ENCODE results near the gene DCPS.
"Not testable (repeated sequence)": the region's sequence is repeated elsewhere in the genome, so short reads cannot be mapped to it uniquely, and the experiment has no call there.

DCPS gene, protein sequence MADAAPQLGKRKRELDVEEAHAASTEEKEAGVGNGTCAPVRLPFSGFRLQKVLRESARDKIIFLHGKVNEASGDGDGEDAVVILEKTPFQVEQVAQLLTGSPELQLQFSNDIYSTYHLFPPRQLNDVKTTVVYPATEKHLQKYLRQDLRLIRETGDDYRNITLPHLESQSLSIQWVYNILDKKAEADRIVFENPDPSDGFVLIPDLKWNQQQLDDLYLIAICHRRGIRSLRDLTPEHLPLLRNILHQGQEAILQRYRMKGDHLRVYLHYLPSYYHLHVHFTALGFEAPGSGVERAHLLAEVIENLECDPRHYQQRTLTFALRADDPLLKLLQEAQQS

DNA sequence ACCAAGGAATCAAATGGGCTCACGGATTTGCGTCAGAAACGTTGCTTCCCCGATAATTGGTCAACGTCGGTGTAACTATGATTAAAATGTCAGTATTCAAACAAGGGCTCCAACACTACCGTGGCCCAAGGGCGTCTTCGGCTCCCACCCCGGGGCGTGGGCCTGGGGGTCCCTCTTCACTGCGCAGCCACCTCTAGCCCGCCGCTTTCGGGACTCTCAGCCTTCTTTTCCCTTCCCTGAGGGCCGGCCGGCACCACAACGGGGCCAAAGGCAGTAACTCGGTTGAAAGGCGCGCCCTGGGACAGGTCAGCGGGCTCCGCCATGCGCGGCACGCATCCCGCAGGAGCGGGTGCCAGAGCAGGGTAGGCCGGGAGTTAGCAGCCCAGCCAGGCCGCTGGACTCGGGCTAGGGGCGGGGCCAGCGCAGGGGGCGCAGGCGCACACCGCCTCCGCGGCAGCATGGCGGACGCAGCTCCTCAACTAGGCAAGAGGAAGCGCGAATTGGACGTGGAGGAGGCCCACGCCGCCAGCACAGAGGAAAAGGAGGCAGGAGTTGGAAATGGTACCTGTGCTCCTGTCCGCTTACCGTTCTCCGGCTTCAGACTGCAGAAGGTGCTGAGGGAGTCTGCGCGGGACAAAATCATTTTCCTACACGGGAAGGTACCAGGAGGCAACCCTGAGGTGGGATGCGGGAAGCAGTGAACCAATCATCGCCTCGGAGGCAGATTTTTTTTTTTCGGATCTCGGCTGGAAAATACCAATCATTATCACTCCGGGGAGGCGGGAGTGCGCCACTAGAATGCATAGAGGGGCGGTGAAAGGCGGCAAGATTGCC is at the start of gene DCPS:
Gene DCPS, plus strand, starts transcription at position 438 of the 834 bp plus-strand sequence. Its CDS starts 21 bp downstream, at position 459.
- TF ChIP-seq, protein P1, sequence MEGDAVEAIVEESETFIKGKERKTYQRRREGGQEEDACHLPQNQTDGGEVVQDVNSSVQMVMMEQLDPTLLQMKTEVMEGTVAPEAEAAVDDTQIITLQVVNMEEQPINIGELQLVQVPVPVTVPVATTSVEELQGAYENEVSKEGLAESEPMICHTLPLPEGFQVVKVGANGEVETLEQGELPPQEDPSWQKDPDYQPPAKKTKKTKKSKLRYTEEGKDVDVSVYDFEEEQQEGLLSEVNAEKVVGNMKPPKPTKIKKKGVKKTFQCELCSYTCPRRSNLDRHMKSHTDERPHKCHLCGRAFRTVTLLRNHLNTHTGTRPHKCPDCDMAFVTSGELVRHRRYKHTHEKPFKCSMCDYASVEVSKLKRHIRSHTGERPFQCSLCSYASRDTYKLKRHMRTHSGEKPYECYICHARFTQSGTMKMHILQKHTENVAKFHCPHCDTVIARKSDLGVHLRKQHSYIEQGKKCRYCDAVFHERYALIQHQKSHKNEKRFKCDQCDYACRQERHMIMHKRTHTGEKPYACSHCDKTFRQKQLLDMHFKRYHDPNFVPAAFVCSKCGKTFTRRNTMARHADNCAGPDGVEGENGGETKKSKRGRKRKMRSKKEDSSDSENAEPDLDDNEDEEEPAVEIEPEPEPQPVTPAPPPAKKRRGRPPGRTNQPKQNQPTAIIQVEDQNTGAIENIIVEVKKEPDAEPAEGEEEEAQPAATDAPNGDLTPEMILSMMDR (IDR thresholded peaks at IDR 0.05; ENCODE audit: extremely low read depth, missing control alignments): no peak
- DNase-seq (ENCODE audit: low spot score): peak; percentile 90

DNA sequence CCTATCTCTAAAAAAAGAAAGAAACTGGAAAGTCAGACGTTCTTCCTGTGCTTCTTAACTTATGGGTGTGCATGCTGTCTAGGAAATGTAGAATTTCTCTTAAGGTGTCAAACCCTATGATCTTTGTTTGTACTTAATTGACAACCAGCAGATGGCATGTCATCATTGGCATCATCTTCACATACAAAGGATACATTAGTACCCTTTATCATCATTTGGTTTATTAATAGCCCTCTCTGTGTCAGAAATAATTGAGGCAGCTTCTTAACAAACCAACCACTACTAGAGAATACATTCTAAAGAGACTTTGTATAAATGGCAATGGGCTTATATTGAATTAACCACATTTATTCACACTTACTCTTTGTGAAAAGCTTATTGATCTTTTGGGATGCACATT is 49.0 kb upstream of the DCPS start:
- no peak for DNase-seq (ENCODE audit: low spot score)
- TF ChIP-seq, protein P1 (IDR thresholded peaks at IDR 0.05; ENCODE audit: extremely low read depth, missing control alignments): no peak

DNA sequence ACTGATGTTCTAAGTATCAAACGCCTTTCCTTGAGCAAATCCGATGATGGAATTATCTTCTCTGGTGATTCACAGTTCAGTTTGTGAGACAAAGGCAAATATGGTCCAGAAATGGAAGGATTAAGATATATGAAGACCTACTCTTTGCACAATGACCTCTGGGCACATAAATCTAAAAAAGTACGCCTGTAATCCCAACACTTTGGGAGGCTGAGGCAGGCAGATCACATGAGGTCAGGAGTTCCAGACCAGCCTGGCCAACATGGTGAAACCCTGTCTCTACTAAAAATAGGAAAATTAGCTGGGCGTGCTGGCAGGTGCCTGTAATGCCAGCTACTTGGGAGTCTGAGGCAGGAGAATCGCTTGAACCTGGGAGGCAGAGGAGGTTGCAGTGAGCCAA is 48.4 kb upstream of the DCPS start:
- DNase-seq (ENCODE audit: low spot score): not testable (repeated sequence)

DNA sequence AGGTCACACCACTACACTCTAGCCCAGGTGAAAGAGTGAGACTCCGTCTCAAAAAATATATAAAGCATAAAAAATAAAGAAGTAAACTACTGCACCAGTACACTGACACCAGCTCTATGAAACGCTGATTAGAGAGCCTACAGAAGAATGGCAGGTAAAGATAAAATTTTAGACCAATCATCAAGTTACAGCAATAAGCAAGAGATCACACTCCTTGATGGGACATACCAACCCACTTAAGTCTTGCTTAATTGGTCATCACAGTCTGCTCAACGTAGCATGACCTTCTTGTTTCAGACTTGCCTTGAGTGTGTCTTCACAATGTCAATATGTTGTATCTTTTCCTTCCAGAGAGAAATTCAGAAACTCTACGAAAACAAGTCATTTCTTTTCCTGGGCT is 47.6 kb upstream of the DCPS start:
- TF ChIP-seq, protein P1 (IDR thresholded peaks at IDR 0.05; ENCODE audit: extremely low read depth, missing control alignments): no peak
- no peak for DNase-seq (ENCODE audit: low spot score)

DNA sequence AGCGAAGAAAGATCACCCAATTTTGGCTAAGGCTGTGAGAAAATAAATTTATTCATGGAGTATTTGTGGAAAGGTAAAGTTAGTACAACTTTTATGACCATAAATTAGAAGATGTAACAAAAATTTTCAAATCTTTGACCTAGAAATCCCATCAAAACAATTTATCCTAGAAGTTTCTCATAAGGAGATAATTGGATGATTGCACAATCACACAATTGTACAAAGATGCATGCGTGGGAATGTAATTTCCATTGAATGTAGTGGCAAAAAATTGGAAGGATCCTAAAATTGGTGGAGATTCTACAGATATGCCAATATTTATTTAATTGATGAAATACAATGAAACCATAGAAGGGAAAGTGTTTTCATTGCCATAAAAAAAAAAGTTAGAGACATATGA is 46.7 kb upstream of the DCPS start:
- DNase-seq (ENCODE audit: low spot score): no peak
- TF ChIP-seq, protein P1 (IDR thresholded peaks at IDR 0.05; ENCODE audit: extremely low read depth, missing control alignments): no peak

DNA sequence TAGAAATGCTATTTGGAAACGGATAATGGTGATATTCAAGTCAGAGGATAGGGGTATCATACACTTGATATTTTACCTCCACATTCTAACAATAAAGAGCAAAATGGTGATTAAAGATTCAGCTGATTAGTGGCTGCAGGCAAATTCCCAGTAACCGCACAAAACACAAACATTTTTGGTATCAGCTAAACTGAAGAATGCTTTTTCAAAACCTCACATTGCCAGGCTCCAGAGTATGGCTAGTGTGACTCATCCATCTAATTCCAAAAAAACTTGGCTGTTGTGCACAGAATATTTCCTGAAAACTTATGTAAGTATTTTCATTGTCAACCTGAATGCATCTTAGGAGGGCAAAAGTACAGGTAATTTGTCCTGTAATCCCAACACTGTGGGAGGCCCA is 46.1 kb upstream of the DCPS start:
- TF ChIP-seq, protein P1 (IDR thresholded peaks at IDR 0.05; ENCODE audit: extremely low read depth, missing control alignments): no peak
- DNase-seq (ENCODE audit: low spot score): no peak

DNA sequence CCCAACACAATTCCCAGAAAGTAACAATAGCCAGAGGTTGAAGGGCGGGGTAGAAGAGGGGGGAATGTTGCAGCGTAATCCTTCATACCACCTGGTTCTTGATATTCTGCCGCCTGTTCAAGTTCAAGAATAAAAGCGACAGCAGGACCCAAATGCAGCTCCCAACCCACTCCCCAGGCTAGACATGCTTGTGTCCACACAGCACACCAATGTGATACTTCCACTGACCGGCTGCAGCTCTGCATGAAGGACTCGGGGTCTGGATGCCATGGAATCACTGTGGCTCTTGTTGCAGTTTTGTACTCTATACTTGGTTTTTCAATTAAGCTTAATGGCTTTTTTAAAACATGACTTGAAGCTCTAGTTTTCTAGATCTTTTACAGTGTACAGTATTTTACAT is 41.6 kb upstream of the DCPS start:
- TF ChIP-seq, protein P1 (IDR thresholded peaks at IDR 0.05; ENCODE audit: extremely low read depth, missing control alignments): no peak
- DNase-seq (ENCODE audit: low spot score): no peak

Measured in GM20000 (cell line).